Measurements from ENCODE around the gene PRMT2.
"Not testable (repeated sequence)": the region's sequence is repeated elsewhere in the genome, so short reads cannot be mapped to it uniquely, and the experiment has no call there.

Gene PRMT2

DNA sequence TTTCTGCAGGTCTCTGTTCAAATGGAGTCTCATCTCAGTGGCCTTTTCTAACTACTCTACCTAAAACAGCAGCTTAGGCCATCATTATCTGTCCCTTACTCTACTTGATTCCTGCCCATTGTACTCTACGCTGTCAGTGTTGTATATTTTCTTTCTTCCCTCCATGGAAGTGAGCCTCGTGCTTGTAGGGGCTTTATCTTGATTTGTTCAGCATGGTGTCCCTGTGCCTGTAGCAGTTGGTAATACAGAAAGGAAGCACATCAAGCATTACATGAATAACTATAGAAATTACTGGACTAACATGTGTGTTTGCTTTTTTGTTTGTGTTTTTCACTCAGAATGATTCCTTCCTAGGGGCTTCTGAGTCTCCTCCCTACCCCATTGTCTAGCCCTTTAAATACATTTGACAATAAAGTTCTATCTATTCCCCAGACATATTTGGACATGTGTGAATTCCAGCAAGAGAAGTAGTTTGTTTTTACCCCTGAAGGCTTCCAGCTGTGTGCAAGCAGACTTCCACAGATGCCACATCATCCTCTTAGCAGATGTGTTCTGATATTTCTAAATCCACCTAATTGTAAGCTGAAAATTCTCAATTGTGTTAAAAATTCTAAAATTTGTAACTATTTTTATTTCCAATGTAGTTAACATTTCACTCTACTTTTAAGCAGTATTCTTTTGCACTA lies 40.3 kb downstream of the PRMT2 start:
- DNase-seq, result no peak

- DNase-seq, result not testable (repeated sequence)
Measured at GRCh38 chr21:46676542-46676941, 41.1 kb downstream of the PRMT2 start.

GRCh38 chr21:46681593-46681992 lies 46.1 kb downstream of the PRMT2 start:
- DNase-seq, result not testable (repeated sequence)

DNA sequence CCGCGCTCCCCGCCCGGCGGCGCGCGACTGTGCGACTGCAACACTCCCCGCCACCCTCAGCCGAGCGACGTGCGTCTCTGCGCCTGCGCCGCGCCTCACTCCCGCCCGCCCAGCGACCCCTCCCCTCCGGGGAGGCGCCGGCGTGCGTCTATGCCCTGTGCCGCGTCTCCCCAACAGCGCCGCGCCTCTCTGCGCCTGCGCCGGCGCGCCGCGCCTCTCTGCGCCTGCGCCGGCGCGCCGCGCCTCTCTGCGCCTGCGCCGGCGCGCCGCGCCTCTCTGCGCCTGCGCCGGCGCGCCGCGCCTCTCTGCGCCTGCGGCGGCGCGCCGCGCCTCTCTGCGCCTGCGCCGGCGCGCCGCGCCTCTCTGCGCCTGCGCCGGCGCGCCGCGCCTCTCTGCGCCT lies 63.2 kb downstream of the PRMT2 start:
- DNase-seq, result not testable (repeated sequence)

DNA sequence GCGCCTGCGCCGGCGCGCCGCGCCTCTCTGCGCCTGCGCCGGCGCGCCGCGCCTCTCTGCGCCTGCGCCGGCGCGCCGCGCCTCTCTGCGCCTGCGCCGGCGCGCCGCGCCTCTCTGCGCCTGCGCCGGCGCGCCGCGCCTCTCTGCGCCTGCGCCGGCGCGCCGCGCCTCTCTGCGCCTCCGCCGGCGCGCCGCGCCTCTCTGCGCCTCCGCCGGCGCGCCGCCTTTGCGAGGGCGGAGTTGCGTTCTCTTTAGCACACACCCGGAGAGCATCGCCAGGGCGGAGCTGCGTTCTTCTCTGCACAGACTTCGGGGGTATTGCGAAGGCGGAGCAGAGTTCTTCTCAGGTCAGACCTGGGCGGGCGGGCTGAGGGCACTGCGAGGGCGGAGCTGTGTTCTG lies 63.6 kb downstream of the PRMT2 start:
- DNase-seq, result peak; percentile 43

Data from CD4-positive, alpha-beta T cell treated with Interferon gamma for 1 hour (primary cell).